ENCODE results near the gene MACROD1.

The MACROD1 gene

GRCh38 chr11:64122411-64123410, 43.2 kb downstream of the MACROD1 start:
- Histone ChIP-seq H3K9ac (no peak overlapping the region), H3K79me2 (no peaks in the 10 kb centered on the region)

GRCh38 chr11:64121663-64122410, 44.1 kb downstream of the MACROD1 start:
- Histone ChIP-seq H3K9ac (no peak overlapping the region), H3K4me2 (ENCODE audit: low read length) (no peak overlapping the region), H3K27ac (no peak overlapping the region), H3K36me3 (ENCODE audit: control insufficient read depth, insufficient read depth, low read length) (no peaks in the 10 kb centered on the region), H3K4me1 (no peaks in the 10 kb centered on the region), H3K4me3 (ENCODE audit: low read depth, low read length) (no peak overlapping the region), H2AFZ (no peak overlapping the region), H3K79me2 (no peaks in the 10 kb centered on the region), H3K9me3 (ENCODE audit: control insufficient read depth, low read length) (no peaks in the 10 kb centered on the region), H3K27me3 (ENCODE audit: control insufficient read depth, insufficient read depth, low read length) (no peaks in the 10 kb centered on the region)
- no peak for TF ChIP-seq CTCF (IDR thresholded peaks at IDR 0.05)

More at GRCh38 chr11:64122411-64123410, 43.2 kb downstream of the MACROD1 start:
- Histone ChIP-seq H3K36me3 (ENCODE audit: control insufficient read depth, insufficient read depth, low read length) (no peaks in the 10 kb centered on the region), H3K27ac (no peak overlapping the region), H3K9me3 (ENCODE audit: control insufficient read depth, low read length) (no peaks in the 10 kb centered on the region), H3K4me1 (no peaks in the 10 kb centered on the region), H3K4me2 (ENCODE audit: low read length) (no peak overlapping the region), H3K27me3 (ENCODE audit: control insufficient read depth, insufficient read depth, low read length) (no peaks in the 10 kb centered on the region), H2AFZ (no peak overlapping the region), H3K4me3 (ENCODE audit: low read depth, low read length) (no peak overlapping the region)
- TF ChIP-seq CTCF (IDR thresholded peaks at IDR 0.05): no peak

- H3K36me3 ChIP-seq (ENCODE audit: control insufficient read depth, insufficient read depth, low read length): no peaks in the 10 kb centered on the region
- no peaks in the 10 kb centered on the region for H3K27me3 ChIP-seq (ENCODE audit: control insufficient read depth, insufficient read depth, low read length)
- TF ChIP-seq CTCF (IDR thresholded peaks at IDR 0.05): no peak
- H2AFZ ChIP-seq: no peak overlapping the region
- no peaks in the 10 kb centered on the region for H3K4me1 ChIP-seq
- H3K4me3 ChIP-seq (ENCODE audit: low read depth, low read length): no peak overlapping the region
- H3K79me2 ChIP-seq: no peaks in the 10 kb centered on the region
- H3K9me3 ChIP-seq (ENCODE audit: control insufficient read depth, low read length): no peaks in the 10 kb centered on the region
- H3K9ac ChIP-seq: no peak overlapping the region
- no peak overlapping the region for H3K27ac ChIP-seq
- no peak overlapping the region for H3K4me2 ChIP-seq (ENCODE audit: low read length)
Measured at GRCh38 chr11:64120951-64121569, 44.9 kb downstream of the MACROD1 start.

- TF ChIP-seq CTCF (IDR thresholded peaks at IDR 0.05): no peak
- no peak overlapping the region for H3K9ac ChIP-seq
- no peaks in the 10 kb centered on the region for H3K36me3 ChIP-seq (ENCODE audit: control insufficient read depth, insufficient read depth, low read length)
- H2AFZ ChIP-seq: no peak overlapping the region
- no peak overlapping the region for H3K4me3 ChIP-seq (ENCODE audit: low read depth, low read length)
- H3K27me3 ChIP-seq (ENCODE audit: control insufficient read depth, insufficient read depth, low read length): no peaks in the 10 kb centered on the region
- no peaks in the 10 kb centered on the region for H3K79me2 ChIP-seq
- H3K4me2 ChIP-seq (ENCODE audit: low read length): no peak overlapping the region
- no peaks in the 10 kb centered on the region for H3K9me3 ChIP-seq (ENCODE audit: control insufficient read depth, low read length)
- H3K4me1 ChIP-seq: no peaks in the 10 kb centered on the region
- no peak overlapping the region for H3K27ac ChIP-seq
Measured at GRCh38 chr11:64119700-64120099, 46.2 kb downstream of the MACROD1 start.
